K562 (cell line): ENCODE measurements around the gene EMC8.

Experiments
- EP300 ChIP-seq: IDR thresholded peaks from 2 replicates; pipeline ENCODE4 v1.6.1; 2012; ENCODE audit warnings: low read length, improper control_type of control experiment
- EZH2 ChIP-seq: IDR thresholded peaks from 2 replicates; pipeline ENCODE4 v1.6.1; 2012; ENCODE audit warnings: low read depth, mild to moderate bottlenecking, inconsistent platforms, low read length, borderline replicate concordance
- ZSCAN29 ChIP-seq: fragments of 450-650 bp; IDR thresholded peaks from 2 replicates; pipeline ENCODE4 v1.6.1; 2017

DNA sequence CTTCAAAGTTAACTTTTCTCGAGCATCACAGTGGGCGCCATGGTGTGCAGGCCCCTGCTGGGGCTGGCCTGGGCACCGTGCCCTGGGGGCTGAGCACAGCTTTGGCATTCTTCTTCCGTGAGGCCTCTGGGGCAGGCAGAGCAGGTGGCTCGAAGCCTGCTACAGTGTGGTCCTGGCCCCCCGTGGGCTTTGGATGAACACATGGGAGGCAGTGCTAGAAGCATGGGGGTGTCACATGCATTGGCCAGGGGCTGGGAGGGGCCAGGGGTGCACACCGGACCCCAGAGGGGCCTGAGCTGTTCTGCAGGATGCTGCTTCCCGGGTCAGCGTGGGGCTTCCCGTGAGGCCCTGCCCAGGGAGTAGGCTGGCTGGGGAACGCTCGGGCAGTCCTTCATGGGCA lies 36.4 kb downstream of the EMC8 start:
- no peak for TF ChIP-seq ZSCAN29
- TF ChIP-seq EP300, result no peak
- no peak for TF ChIP-seq EZH2
